GM19025 (cell line): ENCODE measurements around the gene SCO1.

ENCODE experiments used
- ATAC-seq: cut with Tn5 transposase; IDR thresholded peaks from one replicate; pipeline ENCODE4 v1.9.1; 2021; ENCODE audit warnings: mild to moderate bottlenecking, low read depth, moderate library complexity; ENCODE audit not compliant: unreplicated experiment

The SCO1 gene

DNA sequence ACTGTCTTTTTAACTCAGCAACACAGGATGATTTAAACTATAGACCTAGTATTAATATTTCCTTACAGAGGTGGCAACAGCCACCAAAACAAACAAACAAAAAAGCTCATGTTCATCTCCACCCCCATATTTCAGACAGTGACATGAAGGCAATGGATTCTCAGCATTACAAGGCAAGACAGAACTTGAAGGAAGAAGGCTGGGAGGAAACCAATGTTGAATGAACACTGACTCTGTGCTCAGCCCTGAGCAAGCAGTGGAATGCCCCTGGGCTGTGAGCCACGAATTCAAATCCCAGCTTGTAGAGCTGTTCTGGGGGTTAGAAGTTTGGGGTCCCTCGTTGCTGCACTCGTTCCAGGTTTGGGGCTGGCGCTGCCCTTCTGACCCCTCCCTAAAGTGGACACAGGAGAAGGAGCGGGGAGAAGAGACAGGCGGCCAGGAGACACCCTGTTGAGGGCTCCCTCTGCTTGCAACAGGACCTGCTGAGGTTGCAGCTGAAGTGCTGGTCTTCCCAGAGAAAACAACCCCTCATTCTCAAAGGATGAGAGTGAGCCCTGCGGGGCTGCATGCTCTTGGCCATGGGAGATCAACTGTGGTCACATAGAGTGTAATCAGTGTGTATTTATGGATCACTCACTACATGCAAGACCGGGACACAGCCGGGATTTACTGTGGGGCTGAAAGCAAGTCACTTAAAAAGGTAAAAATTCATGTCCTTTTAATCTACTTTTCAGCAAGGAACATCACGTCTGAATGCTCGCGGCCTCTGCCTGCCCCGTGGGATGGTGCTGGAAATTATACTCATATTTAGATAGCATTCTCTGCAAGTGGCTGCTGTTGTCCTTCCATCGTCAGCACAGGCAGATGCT lies 74.5 kb downstream of the SCO1 start:
- ATAC-seq = no peak
